Vagina (tissue), 2 donors: ENCODE measurements around the gene SERPING1. TPM values are rescaled to one million over a fixed set of nuclear protein-coding genes. Genes with fewer than 3 reads are reported as not detected.

ENCODE experiments used
- DNase-seq, 2 donors: peaks; one replicate each; pipeline ENCODE4 v3.0.0-alpha.2; 2017; ENCODE audit errors: extremely low spot score in 2 of 2
- H3K27ac ChIP-seq: fragments of 200-600 bp; sonication (generic); one replicate; pipeline ENCODE4 v1.5.1; 2019
- H3K27me3 ChIP-seq: fragments of 200-600 bp; sonication (generic); one replicate; pipeline ENCODE4 v1.5.1; 2019
- H3K36me3 ChIP-seq, 2 donors: fragments of 200-600 bp; sonication (generic); one replicate each; pipeline ENCODE4 v1.5.1; 2017 to 2019
- H3K4me1 ChIP-seq: fragments of 200-600 bp; sonication (generic); one replicate; pipeline ENCODE4 v1.5.1; 2019
- H3K4me3 ChIP-seq, 2 donors: fragments of 200-600 bp; sonication (generic); 1 replicate in 1 of 2; 2 replicates in 1 of 2; pipeline ENCODE4 v1.5.1; 2016 to 2019
- H3K9me3 ChIP-seq: fragments of 200-600 bp; sonication (generic); one replicate; pipeline ENCODE4 v1.5.1; 2019
- POLR2A ChIP-seq, 2 donors: fragments of 450-650 bp; IDR thresholded peaks; one replicate each; pipeline ENCODE4 v1.6.1; 2017; ENCODE audit warnings: antibody characterized with exemption in 2 of 2, mild to moderate bottlenecking in 2 of 2, moderate library complexity in 2 of 2
- POLR2AphosphoS5 ChIP-seq, 2 donors: sonication (generic); formaldehyde crosslinking; IDR thresholded peaks; one replicate each; pipeline ENCODE4 v1.9.0; 2017; ENCODE audit warnings: antibody characterized with exemption in 2 of 2, mild to moderate bottlenecking in 2 of 2, low read depth in 1 of 2; ENCODE audit not compliant: insufficient read depth in 1 of 2
- intact Hi-C: fragments of 100-400 bp; cut with DNase I; formaldehyde crosslinking; loops from one replicate; pipeline ENCODE4 v1.15.1; 2023
- total RNA-seq: library from RNA; depleted of rRNA; stranded (reverse); fragments of >200 nt; gene quantifications from one replicate; pipeline ENCODE4 v1.2.3, GENCODE V29; 2016
- TF ChIP-seq, protein P1 (sequence below), 3 experiments: fragments of 450-650 bp in 2 of 3; fragments of 200-600 bp in 1 of 3; sonication (generic) in 1 of 3; IDR thresholded peaks; one replicate each; pipeline ENCODE4 v1.5.1; 2017 to 2019; ENCODE audit warnings: antibody characterized with exemption in 3 of 3, mild to moderate bottlenecking in 2 of 3, moderate library complexity in 2 of 3

The SERPING1 gene
- total RNA-seq, 1 donor from 2014 or later, result 779 TPM

DNA sequence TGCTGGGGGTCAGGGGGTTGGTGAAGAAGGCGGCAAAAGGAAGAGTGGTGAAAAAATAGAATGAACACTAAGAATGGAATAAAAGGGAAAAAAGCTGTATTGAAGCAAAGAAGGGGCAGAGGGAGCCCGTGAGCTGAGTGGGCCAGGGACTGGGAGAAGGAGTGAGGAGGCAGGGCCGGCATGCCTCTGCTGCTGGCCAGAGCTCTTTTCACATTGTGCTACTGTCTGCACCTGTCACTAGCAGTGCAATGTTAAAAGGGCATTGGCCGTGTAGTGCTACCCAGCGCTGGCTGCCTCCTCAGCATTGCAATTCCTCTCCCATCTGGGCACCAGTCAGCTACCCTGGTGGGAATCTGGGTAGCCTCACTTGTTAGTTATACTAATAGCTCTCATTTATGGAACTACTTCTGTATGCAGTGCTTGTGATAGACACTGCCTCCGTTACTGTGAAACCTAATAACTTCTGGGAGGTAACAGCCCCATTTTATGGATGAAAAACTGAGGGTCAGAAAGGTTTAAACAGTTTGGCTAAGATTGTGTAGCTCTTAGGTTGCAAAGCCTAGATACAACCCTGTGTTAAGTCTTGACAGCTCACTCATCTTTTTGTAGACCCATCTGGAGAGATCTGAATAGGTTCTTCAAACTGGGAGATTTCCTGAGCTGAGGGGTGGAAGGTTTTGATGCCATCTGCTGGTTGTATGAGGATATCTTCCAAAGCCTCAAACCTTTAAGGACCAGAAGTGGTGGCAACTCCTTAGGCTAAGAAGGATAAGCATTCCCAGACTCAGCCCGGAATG lies 43.7 kb downstream of the SERPING1 start:
- H3K36me3 ChIP-seq, result no peaks in the 10 kb centered on the region
- H3K4me3 ChIP-seq, result no peak overlapping the region
- H3K27me3 ChIP-seq, result no peaks in the 10 kb centered on the region
- no peak for DNase-seq
- TF ChIP-seq POLR2AphosphoS5 (IDR thresholded peaks at IDR 0.05; ENCODE audit: insufficient read depth in 1 of 2, low read depth in 1 of 2), result no peak
- TF ChIP-seq, protein P1, sequence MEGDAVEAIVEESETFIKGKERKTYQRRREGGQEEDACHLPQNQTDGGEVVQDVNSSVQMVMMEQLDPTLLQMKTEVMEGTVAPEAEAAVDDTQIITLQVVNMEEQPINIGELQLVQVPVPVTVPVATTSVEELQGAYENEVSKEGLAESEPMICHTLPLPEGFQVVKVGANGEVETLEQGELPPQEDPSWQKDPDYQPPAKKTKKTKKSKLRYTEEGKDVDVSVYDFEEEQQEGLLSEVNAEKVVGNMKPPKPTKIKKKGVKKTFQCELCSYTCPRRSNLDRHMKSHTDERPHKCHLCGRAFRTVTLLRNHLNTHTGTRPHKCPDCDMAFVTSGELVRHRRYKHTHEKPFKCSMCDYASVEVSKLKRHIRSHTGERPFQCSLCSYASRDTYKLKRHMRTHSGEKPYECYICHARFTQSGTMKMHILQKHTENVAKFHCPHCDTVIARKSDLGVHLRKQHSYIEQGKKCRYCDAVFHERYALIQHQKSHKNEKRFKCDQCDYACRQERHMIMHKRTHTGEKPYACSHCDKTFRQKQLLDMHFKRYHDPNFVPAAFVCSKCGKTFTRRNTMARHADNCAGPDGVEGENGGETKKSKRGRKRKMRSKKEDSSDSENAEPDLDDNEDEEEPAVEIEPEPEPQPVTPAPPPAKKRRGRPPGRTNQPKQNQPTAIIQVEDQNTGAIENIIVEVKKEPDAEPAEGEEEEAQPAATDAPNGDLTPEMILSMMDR (IDR thresholded peaks at IDR 0.05), result peak in 2 of 3 experiments; percentile 42 to 46
- H3K9me3 ChIP-seq, result no peaks in the 10 kb centered on the region
- H3K4me1 ChIP-seq, result peaks cover 58% of the 10 kb centered on the region
- intact Hi-C loops, result loop anchor here (10.0 kb wide), 2 partner anchors 186 to 316 kb away; partner anchors contain the start of gene TNKS1BP1
- peak overlapping the region; percentile 80 for H3K27ac ChIP-seq

DNA sequence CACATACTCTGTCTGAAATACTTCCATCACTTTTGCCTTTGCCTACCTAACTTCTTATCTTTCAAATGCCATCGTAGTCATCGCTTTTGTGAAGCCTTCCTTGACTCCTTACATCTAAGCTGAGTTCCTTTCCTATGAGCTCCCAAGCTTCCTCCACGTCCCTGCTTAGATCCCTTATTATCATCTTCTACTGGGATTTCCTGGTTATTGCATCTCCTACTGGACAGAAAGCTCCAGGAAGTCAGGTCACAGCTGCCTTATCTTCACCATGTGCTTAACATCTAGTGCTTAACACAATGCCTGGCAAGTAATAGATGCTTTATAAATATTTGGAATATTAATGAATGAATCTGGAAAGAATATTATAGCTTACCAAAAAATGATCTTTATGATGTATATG lies 46.3 kb downstream of the SERPING1 start:
- Histone ChIP-seq H3K9me3 (no peaks in the 10 kb centered on the region), H3K4me1 (peaks cover 74% of the 10 kb centered on the region), H3K4me3 (no peak overlapping the region), H3K27me3 (no peaks in the 10 kb centered on the region), H3K27ac (no peak overlapping the region), H3K36me3 (no peaks in the 10 kb centered on the region)
- TF ChIP-seq POLR2A (IDR thresholded peaks at IDR 0.05) (no peak), POLR2AphosphoS5 (IDR thresholded peaks at IDR 0.05; ENCODE audit: insufficient read depth in 1 of 2, low read depth in 1 of 2) (no peak)
- TF ChIP-seq, protein P1 (IDR thresholded peaks at IDR 0.05), result no peak
- no peak for DNase-seq
- intact Hi-C loops, result loop anchor here (2.0 to 10.0 kb wide), 4 partner anchors 49 to 319 kb away; partner anchors contain the start of genes TNKS1BP1 and UBE2L6

DNA sequence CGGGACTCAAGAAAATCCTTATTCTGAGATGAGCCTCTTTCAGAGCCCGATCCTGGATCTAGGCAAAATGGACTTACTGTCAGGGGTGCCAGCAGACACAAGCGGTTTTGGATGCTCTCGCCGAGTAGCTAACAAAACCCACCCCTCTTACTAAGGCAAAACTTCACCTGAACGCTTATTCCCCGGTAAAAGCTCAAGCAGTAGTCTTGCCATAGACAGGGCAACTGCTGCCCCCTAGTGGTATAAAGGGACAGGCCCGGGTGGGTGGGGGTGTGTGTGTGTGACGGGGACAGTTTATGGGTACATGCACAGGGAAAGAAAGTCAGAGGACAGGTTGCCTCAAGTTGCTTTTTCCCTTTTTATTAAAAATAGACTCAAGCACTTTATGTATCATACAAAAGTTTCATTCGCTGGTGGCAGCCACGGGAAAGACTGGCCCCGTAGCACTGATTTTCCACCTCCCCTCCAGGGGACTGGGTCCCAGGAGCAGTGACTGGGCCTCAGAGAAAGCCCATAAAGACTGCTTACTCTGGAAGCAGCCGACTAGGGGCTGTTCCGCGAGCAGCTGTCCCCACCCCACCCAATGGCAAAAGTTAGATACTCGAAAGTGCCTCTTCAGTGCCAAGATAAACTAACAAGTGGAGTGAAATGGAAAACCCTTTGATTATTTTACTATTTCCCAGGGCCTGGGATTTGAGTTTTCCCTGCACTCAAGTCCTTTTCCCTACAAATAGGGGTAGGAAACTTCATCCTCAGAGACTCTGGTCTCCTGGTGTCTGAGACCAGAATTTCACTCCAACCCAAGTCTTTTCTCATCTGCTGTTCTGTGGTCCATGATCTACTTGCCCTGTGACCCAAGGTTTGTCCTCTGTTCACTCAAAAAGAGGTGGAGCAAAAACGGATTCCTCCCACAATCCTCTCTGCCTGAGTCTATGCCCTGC lies 47.5 kb downstream of the SERPING1 start:
- DNase-seq, result no peak
- Histone ChIP-seq H3K4me3 (no peak overlapping the region), H3K27me3 (no peaks in the 10 kb centered on the region), H3K9me3 (no peaks in the 10 kb centered on the region), H3K36me3 (no peaks in the 10 kb centered on the region), H3K4me1 (peaks cover 72% of the 10 kb centered on the region), H3K27ac (peak overlapping the region; percentile 75)
- no peak for TF ChIP-seq POLR2A (IDR thresholded peaks at IDR 0.05)
- peak in 1 of 2 donors; percentile 13 for TF ChIP-seq POLR2AphosphoS5 (IDR thresholded peaks at IDR 0.05; ENCODE audit: insufficient read depth in 1 of 2, low read depth in 1 of 2)
- TF ChIP-seq, protein P1 (IDR thresholded peaks at IDR 0.05), result peak; percentile 57 to 83 (median 65)
- intact Hi-C loops, result loop anchor here (2.0 to 10.0 kb wide), 4 partner anchors 50 to 320 kb away; partner anchors contain the start of genes TNKS1BP1 and UBE2L6

DNA sequence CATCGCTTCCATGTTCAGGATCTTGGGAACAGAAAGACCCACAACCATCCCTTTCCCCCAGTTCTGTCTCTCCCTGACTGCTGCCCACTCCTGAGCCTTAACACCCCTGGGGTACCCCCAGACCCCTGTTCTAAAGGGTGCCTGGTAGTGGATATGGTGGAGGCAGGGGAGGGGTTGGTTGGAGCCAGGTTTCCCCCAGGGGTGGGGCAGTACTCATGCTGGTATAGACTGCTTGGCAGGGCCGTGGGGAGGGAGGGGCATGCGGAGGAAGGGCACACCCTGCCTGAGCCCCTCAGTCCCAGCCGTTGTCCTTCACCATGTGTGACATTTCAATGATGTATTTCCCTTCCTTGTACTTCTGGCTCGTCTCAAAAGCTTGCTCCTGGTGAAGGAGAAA lies 48.2 kb downstream of the SERPING1 start:
- H3K36me3 ChIP-seq, result no peaks in the 10 kb centered on the region
- H3K9me3 ChIP-seq, result no peaks in the 10 kb centered on the region
- H3K27me3 ChIP-seq, result no peaks in the 10 kb centered on the region
- no peak overlapping the region for H3K4me3 ChIP-seq
- intact Hi-C loops, result loop anchor here (2.0 to 10.0 kb wide), 4 partner anchors 51 to 321 kb away; partner anchors contain the start of genes TNKS1BP1 and UBE2L6
- no peak for DNase-seq
- H3K27ac ChIP-seq, result peak overlapping the region; percentile 75
- no peak for TF ChIP-seq POLR2A (IDR thresholded peaks at IDR 0.05)
- TF ChIP-seq, protein P1 (IDR thresholded peaks at IDR 0.05), result no peak
- TF ChIP-seq POLR2AphosphoS5 (IDR thresholded peaks at IDR 0.05; ENCODE audit: insufficient read depth in 1 of 2, low read depth in 1 of 2), result no peak
- peaks cover 69% of the 10 kb centered on the region for H3K4me1 ChIP-seq
